ENCODE data around the gene GLIS1.

DNA sequence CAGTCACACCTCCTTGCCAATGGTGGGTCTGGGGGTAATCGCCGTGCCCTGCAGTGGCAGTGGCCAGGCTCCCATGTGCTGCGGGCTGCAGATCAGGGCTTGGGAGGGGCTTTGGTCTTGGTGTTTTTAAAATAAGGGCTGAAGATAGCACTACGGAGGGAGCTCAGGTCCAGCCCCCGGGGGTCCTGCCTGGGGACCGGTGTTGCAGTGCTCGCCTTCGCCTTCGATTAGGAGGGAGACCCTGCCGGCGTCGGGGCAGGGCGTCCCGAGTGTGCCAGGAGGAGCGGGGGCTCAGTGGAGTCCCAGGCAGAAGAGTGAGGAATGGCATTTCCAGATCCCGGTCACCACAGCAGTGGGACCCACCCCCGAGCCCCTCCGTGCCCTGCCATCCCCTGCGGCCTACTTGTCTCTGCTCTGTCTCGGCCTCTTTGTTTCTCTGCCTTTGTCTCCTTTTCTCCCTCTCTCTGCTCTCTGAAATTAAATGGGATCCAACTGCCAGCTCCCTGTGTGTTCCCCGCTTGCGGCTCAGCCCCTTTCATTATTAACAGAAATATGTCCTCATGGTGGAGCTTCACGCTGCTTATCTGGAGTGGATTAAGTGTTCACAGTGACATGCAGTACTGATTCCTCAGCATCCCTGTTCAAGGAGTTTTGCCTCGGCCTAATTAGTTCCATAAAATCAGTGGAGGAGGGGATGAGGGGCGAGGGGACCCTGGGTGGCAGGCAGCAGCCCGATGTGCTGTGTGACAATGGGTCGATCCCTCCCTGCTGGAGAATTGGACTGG lies 235.3 kb downstream of the GLIS1 start:
- TF ChIP-seq PKNOX1 (IDR thresholded peaks at IDR 0.05) (no peak), SUZ12 (IDR thresholded peaks at IDR 0.05) (no peak), FOXK2 (IDR thresholded peaks at IDR 0.05) (no peak), SP1 (IDR thresholded peaks at IDR 0.05) (no peak), FOXM1 (IDR thresholded peaks at IDR 0.05; ENCODE audit: borderline replicate concordance) (no peak), L3MBTL2 (conservative IDR thresholded peaks at IDR 0.05) (no peak), ZNF384 (IDR thresholded peaks at IDR 0.05) (no peak), ELF4 (IDR thresholded peaks at IDR 0.05) (no peak), TARDBP (IDR thresholded peaks at IDR 0.05) (no peak), LEF1 (IDR thresholded peaks at IDR 0.05; ENCODE audit: borderline replicate concordance) (no peak), FOXA1 (IDR thresholded peaks at IDR 0.05) (no peak), HDGF (IDR thresholded peaks at IDR 0.05; ENCODE audit: borderline replicate concordance) (no peak), CTBP1 (IDR thresholded peaks at IDR 0.05; ENCODE audit: borderline replicate concordance) (no peak)
